ENCODE measurements around the gene SPATS2. TPM values are rescaled to one million over a fixed set of nuclear protein-coding genes. Genes with fewer than 3 reads are reported as not detected.

Gene SPATS2
- total and polyA plus RNA-seq, 2 donors (not counting 3 experiments of a cell fraction or from before 2014, with no cell fraction given): 55.8 to 66.5 TPM

- Histone ChIP-seq H3K36me3 (ENCODE audit: control insufficient read depth in 2 of 2, extremely low read depth in 1 of 2, insufficient read depth in 2 of 2, low read length in 2 of 2) (no peaks in the 10 kb centered on the region), H3K9me1 (replicated peaks; ENCODE audit: control insufficient read depth, extremely low read depth, insufficient read depth, low read length) (no peaks in the 10 kb centered on the region), H4K20me1 (replicated peaks; ENCODE audit: control insufficient read depth, extremely low read depth, insufficient read depth, low read length) (no peaks in the 10 kb centered on the region), H3K4me1 (ENCODE audit: control insufficient read depth, extremely low read depth, insufficient read depth, low read length) (no peaks in the 10 kb centered on the region), H3K9me3 (replicated peaks; ENCODE audit: control insufficient read depth, insufficient read depth, low read length) (no peaks in the 10 kb centered on the region), H3K4me3 (replicated peaks in 1 of 3; ENCODE audit: insufficient read depth in 1 of 3, low read depth in 1 of 3, low read length in 3 of 3) (no peak overlapping the region), H2AFZ (ENCODE audit: low read depth, low read length) (no peak overlapping the region), H3K79me2 (ENCODE audit: control insufficient read depth, insufficient read depth, low read length) (peaks cover 85% of the 10 kb centered on the region), H3K27me3 (ENCODE audit: control insufficient read depth in 2 of 2, insufficient read depth in 2 of 2, low read length in 2 of 2) (no peaks in the 10 kb centered on the region), H3K27ac (ENCODE audit: insufficient read depth, low read depth, low read length) (no peak overlapping the region), H3K4me2 (ENCODE audit: insufficient read depth, low read length) (no peak overlapping the region), H3K9ac (replicated peaks; ENCODE audit: extremely low read depth, insufficient read depth, low read length) (no peak overlapping the region)
- intact Hi-C loops (cut with micrococcal nuclease): no loop called here
- TF ChIP-seq MAX (IDR thresholded peaks at IDR 0.05; ENCODE audit: insufficient read depth, insufficient read length) (no peak), GATA2 (IDR thresholded peaks at IDR 0.05; ENCODE audit: insufficient read depth, insufficient read length, low read depth, low read length) (no peak), EZH2 (IDR thresholded peaks at IDR 0.05; ENCODE audit: borderline replicate concordance, low read depth, low read length, severe bottlenecking) (no peak), FOS (IDR thresholded peaks at IDR 0.05; ENCODE audit: borderline replicate concordance, insufficient read depth, low read length) (no peak), JUN (IDR thresholded peaks at IDR 0.05; ENCODE audit: borderline replicate concordance, insufficient read depth, insufficient read length, low read depth) (no peak), POLR2A (IDR thresholded peaks at IDR 0.05; ENCODE audit: low read depth, low read length) (no peak), MYC (IDR thresholded peaks at IDR 0.05; ENCODE audit: low read depth, low read length) (no peak), POLR2AphosphoS5 (IDR thresholded peaks at IDR 0.05; ENCODE audit: insufficient read depth, low read depth, low read length) (no peak)
- TF ChIP-seq, protein P1, sequence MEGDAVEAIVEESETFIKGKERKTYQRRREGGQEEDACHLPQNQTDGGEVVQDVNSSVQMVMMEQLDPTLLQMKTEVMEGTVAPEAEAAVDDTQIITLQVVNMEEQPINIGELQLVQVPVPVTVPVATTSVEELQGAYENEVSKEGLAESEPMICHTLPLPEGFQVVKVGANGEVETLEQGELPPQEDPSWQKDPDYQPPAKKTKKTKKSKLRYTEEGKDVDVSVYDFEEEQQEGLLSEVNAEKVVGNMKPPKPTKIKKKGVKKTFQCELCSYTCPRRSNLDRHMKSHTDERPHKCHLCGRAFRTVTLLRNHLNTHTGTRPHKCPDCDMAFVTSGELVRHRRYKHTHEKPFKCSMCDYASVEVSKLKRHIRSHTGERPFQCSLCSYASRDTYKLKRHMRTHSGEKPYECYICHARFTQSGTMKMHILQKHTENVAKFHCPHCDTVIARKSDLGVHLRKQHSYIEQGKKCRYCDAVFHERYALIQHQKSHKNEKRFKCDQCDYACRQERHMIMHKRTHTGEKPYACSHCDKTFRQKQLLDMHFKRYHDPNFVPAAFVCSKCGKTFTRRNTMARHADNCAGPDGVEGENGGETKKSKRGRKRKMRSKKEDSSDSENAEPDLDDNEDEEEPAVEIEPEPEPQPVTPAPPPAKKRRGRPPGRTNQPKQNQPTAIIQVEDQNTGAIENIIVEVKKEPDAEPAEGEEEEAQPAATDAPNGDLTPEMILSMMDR (IDR thresholded peaks at IDR 0.05; ENCODE audit: extremely low read depth in 1 of 2, insufficient read depth in 1 of 2, low read depth in 1 of 2, low read length in 2 of 2): no peak
- ChIA-PET POLR2A (no interaction called here), CTCF (interaction anchor here (1.0 to 5.6 kb wide), 3 partner anchors 13 to 57 kb away, joined by 3 to 20 read pairs (median 4); no protein-coding TSS in a partner anchor)
- no peak for DNase-seq (ENCODE audit: low read depth, low spot score)
- no TSS peak for BruUV-seq (replicated peaks)
- dilution Hi-C loops (cut with MboI; ENCODE audit: extremely low pct_ligation_motif_present, low sequenced_read_pairs): no loop called here
- no peak for FAIRE-seq
Observed at GRCh38 chr12:49415521-49415970, 48.3 kb downstream of the SPATS2 start.

All from endothelial cell of umbilical vein (primary cell).